Naive thymus-derived CD4-positive, alpha-beta T cell (primary cell): Measurements from ENCODE around the gene SPO11. TPM values are rescaled to one million over a fixed set of nuclear protein-coding genes. Genes with fewer than 3 reads are reported as not detected.
"Not testable (repeated sequence)": the region's sequence is repeated elsewhere in the genome, so short reads cannot be mapped to it uniquely, and the experiment has no call there.

Source experiments
- ATAC-seq: fragments of 150-1000 bp; cut with Tn5 transposase; 2 replicates; pipeline ENCODE4 v1.10.0; 2021; ENCODE audit warnings: mild to moderate bottlenecking, moderate library complexity
- CTCF ChIA-PET: fragments of 350-600 bp; sonication (Branson Sonifier 250); formaldehyde crosslinking; loops from one replicate; lab custom pipeline; 2021; ENCODE audit warnings: antibody characterized with exemption; lab: Charles Lee
- POLR2A ChIA-PET: fragments of 350-600 bp; sonication (Branson Sonifier 250); formaldehyde crosslinking; loops from one replicate; lab custom pipeline; 2021; ENCODE audit warnings: antibody characterized with exemption, inconsistent platforms; lab: Charles Lee
- DNase-seq, 9 donors: peaks; one replicate each; pipeline versions ENCODE4 v3.0.0 to v3.0.0-alpha.2; 2020 to 2022; ENCODE audit warnings: mixed read lengths in 1 of 9
- H3K27ac ChIP-seq: one replicate; pipeline ENCODE4 v1.7.0; 2013; ENCODE audit warnings: mild to moderate bottlenecking, low read depth, low read length, moderate library complexity
- H3K27me3 ChIP-seq, 2 donors: one replicate each; pipeline ENCODE4 v1.7.0; 2013; ENCODE audit warnings: low read length in 2 of 2, mild to moderate bottlenecking in 2 of 2, moderate library complexity in 2 of 2; ENCODE audit not compliant: control insufficient read depth in 2 of 2, insufficient read depth in 2 of 2
- H3K36me3 ChIP-seq, 3 experiments: 1 replicate in 2 of 3; 2 replicates in 1 of 3; pipeline ENCODE4 v1.7.0; 2013; ENCODE audit warnings: low read length in 3 of 3, mild to moderate bottlenecking in 3 of 3, moderate library complexity in 1 of 3; ENCODE audit not compliant: insufficient read depth in 3 of 3, control insufficient read depth in 2 of 3
- H3K4me1 ChIP-seq, 2 donors: one replicate each; pipeline ENCODE4 v1.7.0; 2013; ENCODE audit warnings: low read length in 2 of 2, mild to moderate bottlenecking in 2 of 2, moderate library complexity in 1 of 2; ENCODE audit not compliant: control insufficient read depth in 2 of 2, insufficient read depth in 2 of 2
- H3K4me3 ChIP-seq: 2 replicates; pipeline ENCODE4 v1.7.0; 2013; ENCODE audit warnings: mild to moderate bottlenecking, low read length
- H3K9me3 ChIP-seq, 3 experiments: 1 replicate in 2 of 3; 2 replicates in 1 of 3; pipeline ENCODE4 v1.7.0; 2013; ENCODE audit warnings: low read length in 3 of 3; ENCODE audit not compliant: control insufficient read depth in 2 of 3
- H3K27ac Mint-ChIP-seq, 9 donors: one replicate each; pipeline ENCODE4 v1.8.0; 2020 to 2022; ENCODE audit warnings: mixed read lengths in 9 of 9, mild to moderate bottlenecking in 8 of 9, moderate library complexity in 5 of 9, inconsistent platforms in 2 of 9
- H3K27me3 Mint-ChIP-seq, 5 donors: one replicate each; pipeline ENCODE4 v1.8.0; 2021 to 2022; ENCODE audit warnings: mixed read lengths in 5 of 5, mild to moderate bottlenecking in 1 of 5
- H3K36me3 Mint-ChIP-seq, 5 donors: one replicate each; pipeline ENCODE4 v1.8.0; 2020 to 2022; ENCODE audit warnings: mixed read lengths in 5 of 5, mild to moderate bottlenecking in 3 of 5, inconsistent platforms in 1 of 5
- H3K4me1 Mint-ChIP-seq, 7 donors: one replicate each; pipeline ENCODE4 v1.8.0; 2020 to 2022; ENCODE audit warnings: mixed read lengths in 7 of 7, mild to moderate bottlenecking in 3 of 7, inconsistent platforms in 1 of 7
- H3K4me3 Mint-ChIP-seq, 10 donors: one replicate each; pipeline ENCODE4 v1.8.0; 2020 to 2022; ENCODE audit warnings: mild to moderate bottlenecking in 10 of 10, mixed read lengths in 10 of 10, moderate library complexity in 6 of 10, inconsistent platforms in 2 of 10
- H3K9me3 Mint-ChIP-seq, 11 donors: one replicate each; pipeline ENCODE4 v1.8.0; 2020 to 2022; ENCODE audit warnings: mixed read lengths in 11 of 11, mild to moderate bottlenecking in 4 of 11, inconsistent platforms in 1 of 11, moderate library complexity in 1 of 11
- intact Hi-C, 2 donors: fragments of 100-400 bp; cut with micrococcal nuclease; formaldehyde crosslinking; loops; one replicate each; pipeline ENCODE4 v1.15.1; 2023
- polyA plus RNA-seq, 2 donors: library from polyadenylated mRNA; unstranded; fragments of 300-500 nt; fragmentation: Illumina TruSeq; gene quantifications; one replicate each; pipeline ENCODE4 v1.2.3, GENCODE V29; 2021
- total RNA-seq, 6 experiments: library from RNA in 5 of 6; stranded (reverse) in 5 of 6; gene quantifications; 1 replicate in 5 of 6; 2 replicates in 1 of 6; pipeline ENCODE4 v1.2.3 and lab custom pipeline; 2021 to 2026

The SPO11 gene
- total and polyA plus RNA-seq, 7 experiments from 2014 or later = not detected

DNA sequence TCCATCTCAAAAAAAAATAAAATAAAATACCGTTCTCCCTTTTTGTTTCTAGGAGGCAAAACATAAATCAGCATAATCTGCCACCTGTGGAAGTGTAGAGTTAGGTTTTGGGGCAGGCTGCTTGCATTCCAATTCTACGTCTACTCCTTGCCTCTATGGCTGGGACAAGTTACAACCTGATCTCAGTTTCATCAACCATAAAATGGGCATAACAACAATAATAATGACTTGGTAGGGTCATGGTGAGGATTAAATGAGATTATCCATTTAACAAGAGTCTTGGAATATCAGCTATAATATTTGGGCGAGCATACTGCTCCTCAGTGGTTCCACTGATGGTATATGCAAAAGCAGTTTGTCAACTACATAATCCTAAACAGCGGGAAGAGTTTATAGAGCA, 17.8 kb downstream of the SPO11 start:
- ChIA-PET POLR2A (no interaction called here), CTCF (interaction anchor here (0.8 to 1.5 kb wide), 2 partner anchors 12 to 151 kb away, joined by 3 to 4 read pairs; no protein-coding TSS in a partner anchor)
- H3K27me3 ChIP-seq = no peaks in the 10 kb centered on the region
- H3K36me3 Mint-ChIP-seq = peaks cover 0 to 1% (median 0%) of the 10 kb centered on the region in 5 donors
- peak overlapping the region in 1 of 9 donors; percentile 69 for H3K27ac Mint-ChIP-seq
- H3K4me3 Mint-ChIP-seq = no peak overlapping the region
- H3K4me3 ChIP-seq = no peak overlapping the region
- H3K27me3 Mint-ChIP-seq = peaks cover 0 to 27% (median 7%) of the 10 kb centered on the region in 5 donors
- intact Hi-C loops = loop anchor here (2.0 to 5.0 kb wide), 3 partner anchors 247 to 1160 kb away; no protein-coding TSS in a partner anchor
- DNase-seq (no peak), ATAC-seq (no peak)
- peaks cover 8 to 21% (median 15%) of the 10 kb centered on the region in 7 donors for H3K4me1 Mint-ChIP-seq
- no peaks in the 10 kb centered on the region for H3K9me3 ChIP-seq
- H3K4me1 ChIP-seq = peaks cover 0 to 14% of the 10 kb centered on the region in 2 donors
- H3K36me3 ChIP-seq = peaks cover 0 to 6% (median 0%) of the 10 kb centered on the region in 3 experiments
- no peak overlapping the region for H3K27ac ChIP-seq
- peaks cover 0 to 10% (median 0%) of the 10 kb centered on the region in 11 donors for H3K9me3 Mint-ChIP-seq

DNA sequence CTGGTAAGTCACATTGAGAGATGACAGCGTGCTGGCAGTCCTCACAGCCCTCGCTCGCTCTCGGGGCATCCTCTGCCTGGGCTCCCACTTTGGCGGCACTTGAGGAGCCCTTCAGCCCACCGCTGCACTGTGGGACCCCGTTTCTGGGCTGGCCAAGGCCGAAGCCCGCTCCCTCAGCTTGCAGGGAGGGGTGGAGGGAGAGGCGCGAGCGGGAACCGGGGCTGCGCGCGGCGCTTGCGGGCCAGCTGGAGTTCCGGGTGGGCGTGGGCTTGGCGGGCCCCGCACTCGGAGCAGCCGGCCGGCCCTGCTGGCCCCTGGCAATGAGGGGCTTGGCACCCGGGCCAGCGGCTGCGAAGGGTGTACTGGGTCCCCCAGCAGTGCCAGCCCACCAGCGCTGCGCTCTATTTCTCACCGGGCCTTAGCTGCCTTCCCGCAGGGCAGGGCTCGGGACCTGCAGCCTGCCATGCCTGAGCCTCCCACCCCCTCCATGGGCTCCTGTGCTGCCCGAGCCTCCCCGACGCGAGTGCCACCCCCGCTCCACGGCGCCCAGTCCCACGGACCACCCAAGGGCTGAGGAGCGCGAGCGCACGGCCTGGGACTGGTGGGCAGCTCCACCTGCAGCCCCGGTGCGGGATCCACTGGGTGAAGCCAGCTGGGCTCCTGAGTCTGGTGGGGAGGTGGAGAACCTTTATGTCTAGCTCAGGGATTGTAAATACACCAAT, 18.8 kb downstream of the SPO11 start:
- Histone ChIP-seq H3K36me3 (peaks cover 0 to 16% (median 0%) of the 10 kb centered on the region in 3 experiments), H3K4me1 (peaks cover 0 to 19% of the 10 kb centered on the region in 2 donors)
- CTCF ChIA-PET = interaction anchor here (0.7 to 1.9 kb wide), 5 partner anchors 11 to 800 kb away, joined by 3 to 6 read pairs (median 3); no protein-coding TSS in a partner anchor
- Mint-ChIP-seq H3K27ac (peak overlapping the region in 2 of 9 donors; percentile 34 to 91), H3K27me3 (peaks cover 0 to 19% (median 6%) of the 10 kb centered on the region in 5 donors), H3K4me3 (peak overlapping the region in 1 of 10 donors; percentile 19), H3K4me1 (peaks cover 9 to 31% (median 20%) of the 10 kb centered on the region in 7 donors)
- POLR2A ChIA-PET, H3K27ac ChIP-seq, H3K27me3 ChIP-seq, H3K9me3 ChIP-seq, H3K36me3 Mint-ChIP-seq, ATAC-seq, DNase-seq, H3K9me3 Mint-ChIP-seq, H3K4me3 ChIP-seq: not testable (repeated sequence)
- intact Hi-C loops = loop anchor here in 1 of 2 donors (5.0 kb wide), 1 partner anchor 1161 kb away; no protein-coding TSS in a partner anchor

DNA sequence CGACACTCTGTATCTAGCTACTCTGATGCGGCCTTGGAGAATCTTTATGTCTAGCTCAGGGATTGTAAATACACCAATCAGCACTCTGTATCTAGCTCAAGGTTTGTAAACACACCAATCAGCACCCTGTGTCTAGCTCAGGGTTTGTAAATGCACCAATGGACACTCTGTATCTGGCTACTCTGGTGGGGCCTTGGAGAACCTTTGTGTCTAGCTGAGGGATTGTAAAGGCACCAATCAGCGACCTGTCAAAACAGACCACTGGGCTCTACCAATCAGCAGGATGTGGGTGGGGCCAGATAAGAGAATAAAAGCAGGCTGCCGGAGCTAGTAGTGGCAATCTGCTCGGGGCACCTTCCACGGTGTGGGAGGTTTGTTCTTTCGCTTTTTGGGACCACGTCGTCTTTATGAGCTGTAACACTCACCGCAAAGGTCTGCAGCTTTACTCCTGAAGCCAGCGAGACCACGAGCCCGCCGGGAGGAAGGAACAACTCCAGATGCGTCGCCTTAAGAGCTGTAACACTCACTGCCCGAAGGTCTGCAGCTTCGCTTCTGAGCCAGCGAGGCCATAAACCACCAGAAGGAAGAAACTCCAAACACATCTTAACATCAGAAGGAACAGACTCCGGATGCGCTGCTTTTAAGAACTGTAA, 19.4 kb downstream of the SPO11 start:
- DNase-seq = peak in 1 of 9 donors; percentile 13
- H3K27ac Mint-ChIP-seq = peak overlapping the region in 8 of 9 donors; percentile 31 to 91 (median 57)
- ATAC-seq, H3K9me3 ChIP-seq, H3K27ac ChIP-seq, H3K36me3 Mint-ChIP-seq, H3K4me3 ChIP-seq, H3K27me3 ChIP-seq, POLR2A ChIA-PET, H3K9me3 Mint-ChIP-seq: not testable (repeated sequence)
- Histone ChIP-seq H3K4me1 (peaks cover 0 to 19% of the 10 kb centered on the region in 2 donors), H3K36me3 (peaks cover 0 to 18% (median 3%) of the 10 kb centered on the region in 3 experiments)
- CTCF ChIA-PET = interaction anchor here (0.7 to 1.9 kb wide), 4 partner anchors 12 to 801 kb away, joined by 3 to 6 read pairs (median 4); no protein-coding TSS in a partner anchor
- intact Hi-C loops = loop anchor here in 1 of 2 donors (5.0 kb wide), 1 partner anchor 1162 kb away; no protein-coding TSS in a partner anchor
- H3K4me3 Mint-ChIP-seq = peak overlapping the region; percentile 35 to 92 (median 66)
- peaks cover 0 to 19% (median 6%) of the 10 kb centered on the region in 5 donors for H3K27me3 Mint-ChIP-seq
- peaks cover 9 to 36% (median 25%) of the 10 kb centered on the region in 7 donors for H3K4me1 Mint-ChIP-seq

DNA sequence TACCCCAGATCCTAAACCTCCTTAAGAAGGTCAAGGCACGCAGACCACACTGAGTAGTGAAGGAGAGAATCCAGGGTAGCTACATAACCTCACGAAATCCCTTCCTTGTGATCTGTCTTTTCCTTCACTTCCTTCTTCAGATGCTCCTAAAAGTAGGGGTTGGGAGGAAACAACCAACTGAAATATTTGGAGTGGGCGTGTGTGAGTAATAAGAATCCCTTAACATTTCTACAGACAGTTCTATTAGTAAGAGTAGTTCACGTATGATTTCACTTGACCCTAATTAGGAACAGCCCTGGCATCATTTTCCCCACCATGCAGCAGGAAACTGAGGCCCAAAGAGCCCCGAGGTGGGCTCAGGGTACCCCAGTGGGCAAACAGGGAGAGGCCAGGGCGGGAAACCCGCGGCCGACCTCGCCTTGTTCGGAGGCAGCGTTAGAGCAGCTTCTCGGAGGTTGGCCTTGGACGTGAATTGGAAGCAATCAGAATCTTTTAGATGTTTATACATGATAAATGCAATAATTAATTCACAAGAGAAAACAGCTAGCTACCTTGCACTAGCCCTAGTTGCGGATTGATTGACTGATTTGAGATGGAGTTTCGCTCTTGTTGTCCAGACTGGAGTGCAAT, 20.6 kb downstream of the SPO11 start:
- Histone ChIP-seq H3K4me3 (no peak overlapping the region), H3K36me3 (peaks cover 0 to 18% (median 5%) of the 10 kb centered on the region in 3 experiments), H3K27ac (no peak overlapping the region), H3K27me3 (no peaks in the 10 kb centered on the region), H3K4me1 (peaks cover 0 to 19% of the 10 kb centered on the region in 2 donors), H3K9me3 (no peaks in the 10 kb centered on the region)
- ChIA-PET CTCF (interaction anchor here (1.0 to 1.9 kb wide), 2 partner anchors 9 to 145 kb away, joined by 3 to 6 read pairs; no protein-coding TSS in a partner anchor), POLR2A (interaction anchor here (2.2 kb wide), 1 partner anchor 42 kb away, joined by 9 read pairs; no protein-coding TSS in a partner anchor)
- H3K27ac Mint-ChIP-seq = peak overlapping the region in 8 of 9 donors; percentile 51 to 91 (median 72)
- peaks cover 0 to 10% (median 0%) of the 10 kb centered on the region in 11 donors for H3K9me3 Mint-ChIP-seq
- peaks cover 0 to 19% (median under 1%) of the 10 kb centered on the region in 5 donors for H3K27me3 Mint-ChIP-seq
- intact Hi-C loops = loop anchor here (2.0 to 10.0 kb wide), 4 partner anchors 49 to 991 kb away; partner anchors contain the start of genes FAM210B (in 1 of the 2) and PMEPA1 (in 1 of the 2)
- peak overlapping the region; percentile 44 to 92 (median 67) for H3K4me3 Mint-ChIP-seq
- H3K4me1 Mint-ChIP-seq = peaks cover 9 to 40% (median 27%) of the 10 kb centered on the region in 7 donors
- no peak for ATAC-seq
- DNase-seq = peak in 1 of 9 donors; percentile 8
- peaks cover 0 to 14% (median 9%) of the 10 kb centered on the region in 5 donors for H3K36me3 Mint-ChIP-seq

DNA sequence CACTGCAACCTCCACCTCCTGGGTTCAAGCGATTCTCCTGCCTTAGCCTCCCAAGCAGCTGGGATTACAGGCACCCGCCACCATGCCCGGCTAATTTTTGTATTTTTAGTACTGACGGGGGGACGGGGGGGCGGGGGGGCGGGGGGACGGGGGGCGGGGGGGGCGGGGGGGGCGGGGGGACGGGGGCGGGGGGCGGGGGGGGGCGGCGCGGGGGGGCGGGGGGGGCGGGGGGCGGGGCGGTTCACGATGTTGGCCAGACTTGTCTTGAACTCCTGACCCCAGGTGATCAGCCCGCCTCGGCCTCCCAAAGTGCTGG, 21.1 kb downstream of the SPO11 start:
- Histone ChIP-seq H3K27ac (peak overlapping the region; percentile 90), H3K36me3 (peaks cover 4 to 18% (median 8%) of the 10 kb centered on the region in 3 experiments), H3K4me1 (peaks cover 0 to 19% of the 10 kb centered on the region in 2 donors), H3K4me3 (peak overlapping the region; percentile 81)
- ChIA-PET CTCF (interaction anchor here (1.0 kb wide), 1 partner anchor 9 kb away, joined by 3 read pairs; no protein-coding TSS in a partner anchor), POLR2A (interaction anchor here (2.2 kb wide), 1 partner anchor 42 kb away, joined by 9 read pairs; no protein-coding TSS in a partner anchor)
- not testable (repeated sequence) for H3K27me3 ChIP-seq, H3K9me3 ChIP-seq, H3K9me3 Mint-ChIP-seq, DNase-seq, ATAC-seq
- intact Hi-C loops = loop anchor here (1.0 to 10.0 kb wide), 8 partner anchors 39 to 992 kb away; partner anchors contain the start of genes FAM210B (in 1 of the 2), PMEPA1 (in 1 of the 2) and RTF2 (in 1 of the 2)
- Mint-ChIP-seq H3K4me3 (peak overlapping the region; percentile 89 to 97 (median 92)), H3K27me3 (peaks cover 0 to 18% (median 0%) of the 10 kb centered on the region in 5 donors), H3K36me3 (peaks cover 4 to 18% (median 13%) of the 10 kb centered on the region in 5 donors), H3K4me1 (peaks cover 11 to 44% (median 28%) of the 10 kb centered on the region in 7 donors), H3K27ac (peak overlapping the region; percentile 81 to 93 (median 90))
